Measurements from ENCODE around the gene S100B.
A peak's percentile ranks its signal among the peaks of the same experiment; 100 is the strongest.
"Not testable (repeated sequence)": the region's sequence is repeated elsewhere in the genome, so short reads cannot be mapped to it uniquely, and the experiment has no call there.

Gene S100B

DNA sequence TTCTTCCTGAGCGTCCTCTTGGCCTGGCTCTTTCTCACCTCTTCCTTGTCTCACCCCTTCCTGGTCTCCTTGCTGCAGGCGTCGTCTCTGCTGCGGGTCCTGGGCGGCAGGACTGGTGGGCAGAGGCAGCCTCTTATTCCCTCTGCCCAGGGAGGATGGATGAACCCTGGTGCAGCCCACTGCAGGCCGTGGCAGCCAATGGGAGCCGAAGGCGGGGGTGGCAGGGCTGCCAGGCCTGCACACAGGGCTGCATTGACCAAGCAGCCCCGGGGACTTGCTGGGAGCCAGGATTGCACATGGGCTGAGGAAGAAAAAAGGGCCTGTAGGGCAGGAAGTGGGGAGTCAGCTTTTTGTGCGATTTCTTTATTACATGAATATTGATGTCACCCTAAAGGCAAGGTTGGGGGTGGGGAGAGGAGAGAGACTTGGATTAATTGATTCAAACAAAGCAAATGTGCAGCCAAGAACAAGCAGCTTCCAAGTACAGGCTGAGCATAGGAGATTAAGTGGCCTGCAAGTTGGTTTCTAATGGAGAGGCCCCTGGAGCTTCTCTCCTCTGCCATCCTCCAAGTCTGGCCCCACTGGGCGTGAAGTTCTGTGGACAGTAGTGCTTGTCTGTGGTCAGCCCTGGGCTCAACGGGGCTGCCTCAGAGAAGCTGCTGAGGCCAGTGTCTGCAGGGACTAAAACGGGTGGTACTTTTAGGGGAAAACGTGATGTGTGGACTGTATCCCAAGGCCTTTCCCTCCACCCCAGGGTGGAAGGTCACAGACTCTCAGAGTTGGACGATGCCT lies at the start of gene S100B:
S100B (minus strand) TSS at position 108 of the 792 bp plus-strand sequence. CDS start 2,667 bp downstream, outside the sequence.
- no peak for DNase-seq (ENCODE audit: low read depth in 2 of 2)

DNA sequence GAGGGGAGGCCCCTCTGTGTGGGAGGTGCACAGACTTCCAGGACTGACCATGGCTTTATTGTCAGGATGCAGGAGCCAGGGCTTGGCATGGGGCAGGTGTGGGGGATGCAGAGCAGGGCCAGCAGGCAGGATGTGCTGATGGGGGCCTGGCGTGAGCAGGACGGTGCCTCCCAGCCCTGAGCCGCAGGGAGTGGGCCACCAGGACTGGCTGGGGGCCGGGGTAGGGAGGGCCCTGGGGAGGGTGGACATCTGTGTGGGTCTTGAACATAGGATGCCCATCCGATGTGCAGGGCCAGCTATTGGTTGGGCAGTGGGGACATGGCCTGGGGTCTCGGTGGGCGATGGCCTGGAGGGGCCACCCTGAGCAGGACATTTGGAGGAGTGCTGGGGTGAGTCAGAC lies 46.2 kb upstream of the S100B start:
- no peak for DNase-seq (ENCODE audit: low read depth in 2 of 2)

DNA sequence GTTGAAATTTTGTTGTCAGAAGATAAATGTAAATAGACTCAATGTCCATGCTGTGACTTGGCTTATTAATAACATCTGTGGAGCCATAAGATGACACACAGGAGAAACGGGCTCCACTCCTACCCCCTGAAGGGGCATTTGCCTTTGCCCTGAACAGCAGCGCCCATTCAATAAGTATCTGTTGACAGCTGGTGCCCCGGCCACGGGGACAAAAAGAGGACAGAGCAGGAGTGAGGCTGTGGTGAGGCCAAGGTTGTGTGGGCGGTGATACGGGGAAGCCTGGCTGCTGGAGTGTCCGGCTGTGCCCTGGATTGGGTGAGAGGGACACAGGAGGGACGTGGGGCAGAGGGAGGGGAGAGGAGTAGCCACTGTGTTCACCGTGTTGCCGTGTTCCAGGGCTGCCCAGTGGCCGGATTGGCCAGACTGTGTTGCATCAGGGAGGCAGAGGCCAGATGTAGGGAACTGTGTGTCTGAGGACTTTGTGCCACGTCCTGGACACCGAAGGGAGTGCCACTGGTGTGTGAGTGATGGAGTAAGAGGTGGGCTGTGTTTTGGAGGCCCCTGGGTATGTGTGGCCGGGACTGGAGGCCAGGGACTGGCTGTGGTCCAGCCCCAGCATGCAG lies 45.7 kb upstream of the S100B start:
- DNase-seq (ENCODE audit: low read depth in 2 of 2) = no peak

DNA sequence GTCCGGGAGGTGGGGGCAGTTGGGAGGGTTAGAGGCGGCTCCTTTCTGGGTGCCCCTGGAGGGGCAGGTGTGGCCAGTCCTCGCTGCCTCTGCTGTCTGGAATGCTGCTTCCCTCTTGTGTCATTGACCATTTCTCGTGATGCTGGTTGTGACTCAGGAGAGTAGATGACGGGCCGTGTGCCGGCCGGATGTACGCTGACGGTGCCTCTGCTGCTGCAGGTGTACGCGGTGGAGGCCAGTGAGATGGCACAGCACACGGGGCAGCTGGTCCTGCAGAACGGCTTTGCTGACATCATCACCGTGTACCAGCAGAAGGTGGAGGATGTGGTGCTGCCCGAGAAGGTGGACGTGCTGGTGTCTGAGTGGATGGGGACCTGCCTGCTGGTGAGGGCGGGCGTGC lies 44.5 kb upstream of the S100B start:
- no peak for DNase-seq (ENCODE audit: low read depth in 2 of 2)

DNA sequence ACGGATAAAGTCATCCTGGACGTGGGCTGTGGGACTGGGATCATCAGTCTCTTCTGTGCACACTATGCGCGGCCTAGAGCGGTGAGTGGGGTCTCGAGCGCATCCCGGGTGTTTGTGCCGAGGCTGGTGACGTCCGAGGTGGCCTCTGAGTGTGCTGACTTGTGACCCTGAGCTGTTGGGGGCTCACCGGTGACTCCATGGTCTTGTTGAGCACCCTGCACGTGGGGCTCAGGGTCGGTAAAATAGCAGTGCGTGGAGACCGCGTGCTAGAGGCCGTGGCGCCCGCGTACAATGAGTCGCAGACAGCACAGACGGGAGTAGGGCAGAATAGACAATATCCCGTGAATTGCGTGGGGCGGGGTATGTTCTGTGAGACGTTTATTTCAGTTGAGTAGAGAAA lies 43.7 kb upstream of the S100B start:
- DNase-seq (ENCODE audit: low read depth in 2 of 2) = no peak

DNA sequence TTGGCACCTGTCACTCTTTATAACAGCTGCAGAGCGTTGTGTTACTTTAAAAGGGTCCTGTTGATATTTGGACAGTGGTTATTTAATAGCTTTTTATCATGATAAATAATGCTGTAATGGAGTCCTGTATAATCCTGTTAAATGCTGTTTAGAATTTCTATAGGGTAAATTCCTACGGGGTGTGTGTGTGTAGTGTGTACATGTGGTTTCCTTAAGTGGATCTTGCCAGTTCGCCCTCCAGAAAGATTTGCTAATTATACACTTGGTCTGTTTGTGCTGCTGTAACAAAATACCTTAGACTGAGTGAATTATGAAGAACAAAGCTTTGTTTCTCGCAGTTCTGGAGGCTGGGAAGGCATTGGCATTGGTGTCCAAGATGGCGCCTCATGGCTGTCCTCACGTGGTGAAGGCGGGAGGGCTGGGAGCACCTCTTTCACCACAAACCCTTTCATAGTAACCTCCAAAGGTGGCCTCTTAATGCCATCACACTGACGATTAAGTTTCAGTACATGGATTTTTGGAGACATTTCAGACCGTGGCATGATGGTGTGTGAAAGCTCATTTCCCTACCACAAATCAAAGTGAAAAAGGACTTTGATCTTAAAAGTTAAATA lies 41.8 kb upstream of the S100B start:
- no peak for DNase-seq (ENCODE audit: low read depth in 2 of 2)

DNA sequence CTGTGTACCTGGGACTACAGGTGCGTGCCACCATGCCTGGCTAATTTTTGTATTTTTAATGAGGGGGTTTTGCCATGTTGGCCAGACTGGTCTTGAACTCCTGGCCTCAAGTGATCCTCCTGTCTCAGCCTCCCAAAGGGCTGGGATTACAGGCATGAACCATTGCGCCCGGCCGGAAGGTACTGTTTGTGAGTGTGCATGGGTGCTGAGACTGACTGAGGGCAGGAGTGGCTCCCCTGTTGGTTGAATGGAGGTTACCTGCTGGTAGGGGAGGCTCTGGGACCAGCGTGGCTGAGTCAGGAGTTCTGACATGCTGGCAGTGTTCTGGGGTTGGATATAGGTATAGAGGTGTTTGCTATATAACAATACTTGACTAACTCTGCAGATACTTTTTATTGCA lies 41.0 kb upstream of the S100B start:
- DNase-seq (ENCODE audit: low read depth in 2 of 2) = no peak

DNA sequence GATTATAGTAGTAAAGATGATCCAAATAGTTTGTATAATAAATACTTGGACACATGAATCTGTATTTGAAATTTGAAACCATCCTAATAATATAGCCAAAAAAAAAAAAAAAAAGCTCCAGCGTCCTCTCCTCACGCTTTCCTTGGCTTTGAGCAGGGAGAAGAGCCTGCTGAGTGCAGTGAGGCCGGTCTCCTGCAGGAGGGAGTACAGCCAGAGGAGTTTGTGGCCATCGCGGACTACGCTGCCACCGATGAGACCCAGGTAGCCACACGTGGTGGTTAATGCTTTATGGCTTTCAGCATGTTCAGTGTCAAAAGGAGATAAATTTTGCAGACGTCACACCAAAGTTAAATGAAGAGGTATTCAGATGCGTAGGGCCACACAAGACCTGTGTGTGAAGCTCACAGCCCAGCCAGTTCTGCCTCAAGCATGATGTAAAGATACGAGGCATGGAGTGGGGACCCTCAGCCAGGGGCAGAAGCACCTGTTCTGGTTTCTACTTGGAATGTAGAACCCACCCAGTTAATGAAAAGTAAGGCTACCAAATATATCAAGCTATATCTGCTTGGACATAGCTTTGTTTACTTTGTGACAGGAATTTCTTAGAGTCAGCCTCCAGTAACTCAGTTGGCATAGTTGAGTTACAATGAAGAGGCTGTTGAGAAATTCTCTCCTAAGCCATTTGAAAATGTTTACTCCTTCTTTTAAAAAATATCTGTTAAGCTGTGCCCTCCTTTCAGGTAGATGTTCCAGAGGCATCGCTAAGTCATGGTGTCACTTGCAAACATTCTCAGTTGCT lies 38.7 kb upstream of the S100B start:
- no peak for DNase-seq (ENCODE audit: low read depth in 2 of 2)

DNA sequence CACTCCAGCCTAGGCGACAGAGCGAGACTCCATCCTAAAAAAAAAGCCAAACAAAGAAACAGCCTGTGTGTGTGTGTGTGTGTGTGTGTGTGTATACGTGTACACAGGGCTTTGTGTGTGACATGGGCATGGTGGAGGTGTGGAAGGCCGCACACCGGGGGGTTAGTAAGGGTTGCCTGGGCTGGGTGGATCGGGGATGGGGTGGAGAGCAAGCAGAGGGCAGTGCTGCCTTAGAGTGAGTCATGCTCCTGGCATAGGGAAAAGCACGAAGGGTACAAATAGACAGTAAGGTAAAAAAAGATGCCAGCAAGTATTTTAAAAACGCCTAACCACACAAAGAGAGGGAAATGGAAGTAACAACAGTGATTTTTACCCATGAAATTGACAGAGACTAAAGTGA lies 36.8 kb upstream of the S100B start:
- DNase-seq (ENCODE audit: low read depth in 2 of 2) = no peak

DNA sequence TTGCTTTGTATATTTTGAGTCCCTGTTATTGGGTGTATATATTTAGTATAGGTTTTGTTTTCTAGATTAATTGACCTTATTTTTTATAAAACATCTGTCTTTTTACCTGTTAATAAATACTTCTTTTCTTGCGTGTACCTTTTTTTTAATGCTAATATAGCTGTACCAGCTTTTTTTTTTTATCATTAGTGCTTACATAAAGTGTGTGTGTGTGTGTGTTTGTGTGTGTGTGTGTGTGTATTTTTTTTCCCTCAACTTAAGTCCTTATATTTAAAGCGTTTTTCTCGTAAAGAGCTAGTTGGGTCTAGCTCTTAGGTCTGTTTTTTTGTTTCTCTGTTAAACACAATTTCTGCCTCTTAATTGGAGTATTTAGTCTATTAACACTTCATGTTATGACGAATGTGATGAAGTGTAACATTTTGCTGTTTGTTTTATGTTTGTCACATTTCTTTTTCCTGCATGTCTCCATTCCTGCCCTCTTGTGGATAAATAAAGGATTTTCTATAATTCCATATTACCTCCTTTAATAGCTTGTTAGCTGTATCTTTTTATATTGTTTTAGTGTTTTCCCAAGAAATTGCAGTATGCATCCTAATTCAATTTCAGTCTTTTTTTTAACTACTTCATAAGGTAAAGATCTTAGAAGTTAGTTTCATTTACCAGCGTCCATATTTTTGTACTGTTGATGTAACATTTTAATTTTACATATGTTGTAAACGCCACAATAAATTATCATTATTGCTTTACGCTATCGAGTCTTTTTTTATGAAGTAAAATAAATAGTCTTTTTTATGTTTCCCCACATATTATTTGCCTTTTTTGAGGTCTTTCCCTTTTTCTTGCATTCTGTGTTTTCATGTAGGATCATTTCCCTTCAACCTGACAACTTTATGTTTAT lies 34.9 kb upstream of the S100B start:
- DNase-seq (ENCODE audit: low read depth in 2 of 2) = no peak

DNA sequence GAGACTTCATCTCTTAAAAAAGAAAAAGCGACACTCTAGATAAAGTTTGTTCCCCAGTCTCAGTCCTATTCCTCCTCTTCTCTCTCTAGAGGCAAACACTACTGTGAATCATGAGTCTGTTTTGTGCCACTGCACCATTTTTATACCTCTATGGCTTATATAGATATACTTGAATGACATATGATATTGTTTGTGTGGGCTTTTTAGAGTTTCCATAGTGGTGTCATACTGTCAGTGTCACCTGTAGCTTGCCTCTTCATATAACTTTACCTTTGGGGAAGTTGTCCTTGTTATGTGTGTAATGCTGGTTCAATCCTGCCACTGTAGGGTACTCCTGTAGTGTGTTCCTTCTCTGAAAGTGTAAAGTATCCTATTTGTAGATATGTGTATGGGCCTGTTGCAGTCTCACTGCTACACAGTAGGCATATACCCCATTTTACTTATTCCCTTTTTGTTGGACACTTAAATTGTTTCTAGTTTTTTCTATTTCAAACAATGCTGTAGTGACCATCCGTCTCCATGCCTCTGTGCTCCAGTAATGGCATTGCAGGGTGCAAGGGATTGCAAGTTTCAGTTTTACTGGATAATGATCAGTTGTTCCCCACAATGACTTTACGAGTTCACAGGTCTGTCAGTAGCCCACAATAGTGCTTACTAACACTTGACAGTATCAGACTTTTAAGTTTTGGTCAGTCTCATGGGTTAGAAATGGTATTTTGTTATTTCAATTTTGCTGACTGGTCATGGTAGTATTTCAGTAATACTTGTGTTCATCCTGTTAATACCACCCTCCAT lies 33.3 kb upstream of the S100B start:
- DNase-seq (ENCODE audit: low read depth in 2 of 2) = no peak

DNA sequence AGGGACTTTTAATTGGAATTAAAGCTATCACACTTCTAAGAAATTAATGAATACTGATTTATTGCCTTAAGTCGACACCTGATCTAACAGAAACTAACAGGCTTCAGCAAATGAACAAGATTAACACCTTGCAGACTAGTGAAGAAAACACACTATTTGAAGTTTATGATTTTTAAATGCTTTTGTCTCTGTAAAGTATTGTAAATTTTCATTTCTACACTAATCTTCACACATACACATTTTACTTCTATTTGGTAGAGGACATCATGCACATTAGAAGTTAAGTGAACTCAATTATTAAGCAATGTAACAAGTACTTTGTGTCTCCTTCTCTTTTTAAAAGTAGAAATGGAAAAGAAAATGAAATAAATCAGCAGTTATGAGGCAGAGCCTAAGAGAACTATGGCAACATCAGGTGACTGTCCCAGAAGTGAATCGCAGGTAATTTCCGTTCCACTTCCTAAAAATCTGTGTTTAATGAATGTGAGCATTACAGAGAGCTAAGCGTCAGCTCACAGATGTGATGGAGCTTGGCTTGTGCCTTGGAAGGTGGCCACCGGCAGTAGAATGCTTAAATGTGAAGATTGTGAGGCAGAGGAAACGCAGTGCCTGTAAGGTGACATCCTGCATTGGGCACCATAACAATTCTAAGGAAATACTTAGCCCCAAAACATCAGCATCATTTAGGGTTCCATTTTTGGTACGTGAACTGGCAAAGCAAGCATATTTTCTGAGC lies 31.8 kb upstream of the S100B start:
- no peak for DNase-seq (ENCODE audit: low read depth in 2 of 2)

DNA sequence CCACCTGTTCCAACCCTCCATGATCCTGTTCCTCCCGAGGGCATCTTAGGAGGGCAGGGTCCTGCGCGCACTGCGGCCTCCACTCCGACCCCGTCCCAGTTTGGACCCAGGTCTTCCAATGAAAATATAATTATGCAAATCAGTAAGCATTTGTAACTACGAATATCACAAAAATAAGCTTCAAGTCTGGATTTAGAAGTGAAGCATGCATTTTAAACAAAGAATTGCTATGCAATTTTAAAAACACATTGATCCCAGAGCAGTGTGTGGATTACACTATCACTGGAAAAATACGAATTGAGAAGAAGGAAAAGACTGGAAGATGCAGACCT lies 31.3 kb upstream of the S100B start:
- no peak for DNase-seq (ENCODE audit: low read depth in 2 of 2)

DNA sequence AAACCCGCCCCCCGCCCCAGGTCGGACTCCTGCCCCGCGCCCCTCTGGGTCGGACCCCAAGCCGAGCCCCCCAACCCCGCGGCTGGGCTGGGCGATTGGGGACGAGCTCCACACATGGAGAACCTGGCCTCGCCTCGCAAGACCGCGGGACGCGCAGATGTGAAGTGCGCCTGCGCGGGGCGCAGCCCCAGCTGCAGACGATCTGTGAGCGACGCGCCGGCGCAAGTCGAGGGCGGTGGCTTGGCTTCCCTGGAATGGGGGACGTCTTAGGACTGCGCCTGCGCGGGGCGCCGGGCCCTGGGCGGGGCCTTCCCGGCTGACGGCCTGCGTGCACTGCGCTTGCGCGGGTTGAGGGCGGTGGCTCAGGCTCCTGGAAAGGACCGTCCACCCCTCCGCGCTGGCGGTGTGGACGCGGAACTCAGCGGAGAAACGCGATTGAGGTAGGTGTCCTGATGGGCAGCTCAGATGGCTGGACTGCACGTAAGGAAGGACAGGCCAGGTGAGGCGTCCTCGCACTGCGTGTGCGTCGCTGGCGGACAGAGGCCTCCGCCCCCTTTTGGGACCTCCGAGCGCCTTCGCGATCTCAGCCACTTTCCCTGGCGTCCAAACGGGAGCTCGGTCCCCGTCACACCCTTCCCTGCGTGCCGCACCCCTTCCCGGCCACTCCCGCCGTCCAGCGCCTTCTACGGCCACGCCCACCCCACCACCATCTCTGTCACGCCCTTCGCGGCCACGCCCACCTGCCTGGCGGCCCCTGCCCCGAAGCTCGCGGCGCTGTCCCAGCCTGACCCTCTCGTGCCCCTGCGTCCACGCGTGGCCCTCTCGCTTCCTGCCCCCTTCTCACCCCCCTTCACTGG lies 30.7 kb upstream of the S100B start, which contains the start of gene PRMT2:
PRMT2 (plus strand) TSS at position 351 of the 857 bp plus-strand sequence. CDS start 1,278 bp downstream, outside the sequence.
- DNase-seq (ENCODE audit: low read depth in 2 of 2) = peak; percentile 91 to 93

DNA sequence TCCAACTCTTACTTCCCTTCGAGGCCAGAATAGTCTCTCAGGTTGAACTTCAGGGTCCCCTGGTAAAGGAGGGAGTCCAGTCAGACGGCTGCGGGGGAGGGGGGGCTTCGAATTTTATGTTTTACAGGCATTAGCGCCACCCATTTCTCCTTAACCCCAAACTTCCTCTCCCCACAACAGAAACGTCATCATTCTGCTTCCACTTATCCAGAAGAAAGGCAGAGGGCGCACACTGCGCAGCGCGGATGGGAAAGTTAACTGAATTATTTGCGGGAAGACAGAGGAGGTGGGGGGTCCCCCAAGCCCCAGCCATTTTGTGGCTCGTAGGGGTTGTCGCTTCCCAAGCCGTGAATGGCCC lies 30.1 kb upstream of the S100B start:
- DNase-seq (ENCODE audit: low read depth in 2 of 2) = peak; percentile 86

DNA sequence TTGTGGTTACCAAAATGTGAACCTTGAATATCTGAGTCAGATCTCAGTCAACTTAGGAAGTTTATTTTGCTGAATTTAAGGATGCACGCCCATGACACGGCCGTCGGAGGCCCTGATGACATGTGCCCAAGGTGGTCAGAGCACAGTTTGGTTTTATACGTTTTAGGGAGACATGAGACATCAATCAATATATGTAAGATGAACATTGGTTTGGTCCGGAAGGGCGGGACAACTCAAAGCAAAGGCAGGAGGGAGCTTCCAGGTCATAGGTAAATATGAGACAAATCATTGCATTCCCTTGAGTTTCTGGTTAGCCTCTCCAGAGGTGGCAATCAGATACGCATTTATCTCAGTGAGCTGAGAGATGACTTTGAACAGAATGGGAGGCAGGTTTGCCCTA lies 29.5 kb upstream of the S100B start:
- no peak for DNase-seq (ENCODE audit: low read depth in 2 of 2)

DNA sequence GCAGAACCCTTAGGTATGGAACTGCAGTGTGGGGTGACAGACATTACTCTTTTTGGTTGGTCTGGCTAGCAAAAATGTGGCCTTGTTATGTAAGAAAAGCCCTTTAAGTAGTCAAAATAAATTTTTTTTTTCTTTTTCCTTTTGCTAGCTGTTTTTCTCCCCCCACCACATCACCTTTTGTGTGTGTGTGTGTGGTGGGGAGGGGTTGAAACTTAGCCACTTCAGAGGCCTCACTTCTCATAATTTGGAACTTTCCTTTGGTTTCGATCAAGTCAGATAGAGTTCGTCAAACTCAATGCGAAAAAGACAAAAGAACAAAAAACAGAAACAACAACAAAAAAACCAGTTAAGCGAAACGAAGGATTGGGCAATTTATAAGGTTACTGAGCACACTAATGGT lies 28.7 kb upstream of the S100B start:
- no peak for DNase-seq (ENCODE audit: low read depth in 2 of 2)

DNA sequence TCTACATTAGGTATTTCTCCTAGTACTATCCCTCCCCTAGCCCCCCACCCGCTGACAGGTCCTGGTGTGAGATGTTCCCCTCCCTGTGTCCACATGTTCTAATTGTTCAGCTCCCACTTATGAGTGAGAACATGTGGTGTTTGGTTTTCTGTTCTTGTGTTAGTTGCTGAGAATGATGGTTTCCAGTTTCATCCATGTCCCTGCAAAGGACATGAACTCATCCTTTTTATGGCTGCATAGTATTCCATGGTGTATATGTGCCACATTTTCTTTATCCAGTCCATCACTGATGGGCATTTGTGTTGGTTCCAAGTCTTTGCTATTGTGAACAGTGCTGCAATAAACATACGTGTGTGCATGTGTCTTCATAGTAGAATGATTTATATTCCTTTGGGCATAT lies 26.0 kb upstream of the S100B start:
- not testable (repeated sequence) for DNase-seq (ENCODE audit: low read depth in 2 of 2)

DNA sequence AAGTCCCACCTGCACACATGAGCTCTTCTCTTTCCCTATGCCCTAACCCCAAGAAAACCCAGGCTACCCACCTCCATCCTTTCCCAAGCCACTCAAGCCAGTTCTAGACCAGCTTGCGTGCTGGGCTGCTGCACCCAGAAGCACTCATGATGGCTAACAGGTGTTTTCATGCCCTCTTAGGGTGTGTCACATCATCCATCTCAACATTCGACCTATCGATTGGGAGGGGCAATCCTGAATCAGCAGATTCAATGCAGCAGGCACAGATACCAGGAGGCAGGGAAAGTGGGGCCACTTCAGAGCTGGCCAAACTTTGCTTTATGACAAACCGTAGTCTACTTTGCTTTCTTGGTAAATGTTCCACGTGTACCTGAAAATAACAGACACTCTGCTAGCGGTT lies 24.0 kb upstream of the S100B start:
- DNase-seq (ENCODE audit: low read depth in 2 of 2) = no peak

Measured in fibroblast of skin of left biceps (primary cell).